B cell (primary cell): ENCODE measurements around the gene ZP3. TPM values are rescaled to one million over a fixed set of nuclear protein-coding genes. Genes with fewer than 3 reads are reported as not detected.

Source experiments
- ATAC-seq: fragments of 200-7000 bp; cut with Tn5 transposase; one replicate; pipeline ENCODE4 v1.10.0; 2021; ENCODE audit warnings: low read depth, mild to moderate bottlenecking, moderate number of reproducible peaks, moderate library complexity
- CTCF ChIA-PET: fragments of 350-600 bp; sonication (Branson Sonifier 250); formaldehyde crosslinking; loops from one replicate; lab custom pipeline; 2021; ENCODE audit warnings: antibody characterized with exemption, inconsistent platforms; lab: Charles Lee
- POLR2A ChIA-PET: fragments of 350-600 bp; sonication (Branson Sonifier 250); formaldehyde crosslinking; loops from one replicate; lab custom pipeline; 2021; ENCODE audit warnings: antibody characterized with exemption; lab: Charles Lee
- DNase-seq: peaks from one replicate; pipeline ENCODE4 v3.0.0; 2013
- H2AFZ ChIP-seq: 2 replicates; pipeline ENCODE4 v1.6.1; 2012; ENCODE audit warnings: mild to moderate bottlenecking, low read depth, low read length; ENCODE audit not compliant: insufficient read depth, poor library complexity, severe bottlenecking
- H3K27ac ChIP-seq, 2 donors: 1 replicate in 1 of 2; 2 replicates in 1 of 2; pipeline ENCODE4 v1.5.1; 2012 to 2013; ENCODE audit warnings: low read length in 2 of 2, mild to moderate bottlenecking in 2 of 2, moderate library complexity in 1 of 2
- H3K27me3 ChIP-seq, 4 experiments: fragments of 200-600 bp in 1 of 4; sonication (generic) in 1 of 4; replicated peaks in 1 of 4; 1 replicate in 2 of 4; 2 replicates in 2 of 4; pipeline versions ENCODE4 v1.6.1 to v1.7.0; 2013 to 2016; ENCODE audit warnings: low read length in 3 of 4, mild to moderate bottlenecking in 2 of 4, mixed read lengths in 1 of 4, moderate library complexity in 1 of 4; ENCODE audit not compliant: insufficient read depth in 4 of 4, control insufficient read depth in 3 of 4; ENCODE audit errors: control extremely low read depth in 1 of 4
- H3K36me3 ChIP-seq, 2 experiments: replicated peaks in 1 of 2; 1 replicate in 1 of 2; 2 replicates in 1 of 2; pipeline versions ENCODE4 v1.6.1 to v1.7.1; 2013; ENCODE audit warnings: low read length in 1 of 2; ENCODE audit not compliant: insufficient read depth in 2 of 2, control insufficient read depth in 1 of 2; ENCODE audit errors: control extremely low read depth in 1 of 2, extremely low read depth in 1 of 2
- H3K4me1 ChIP-seq, 2 donors: fragments of 200-600 bp in 1 of 2; sonication (generic) in 1 of 2; 1 replicate in 1 of 2; 2 replicates in 1 of 2; pipeline versions ENCODE4 v1.5.1 to v1.6.1; 2013 to 2017; ENCODE audit warnings: low read length in 2 of 2; ENCODE audit not compliant: control insufficient read depth in 2 of 2, insufficient read depth in 2 of 2
- H3K4me2 ChIP-seq: replicated peaks from 2 replicates; pipeline ENCODE3; 2012; ENCODE audit warnings: mild to moderate bottlenecking, low read depth, low read length; ENCODE audit not compliant: poor library complexity, severe bottlenecking
- H3K4me3 ChIP-seq, 5 experiments: fragments of 200-600 bp in 1 of 5; sonication (generic) in 1 of 5; 1 replicate in 3 of 5; 2 replicates in 2 of 5; pipeline versions ENCODE4 v1.5.1 to v1.7.0; 2011 to 2016; ENCODE audit warnings: low read length in 4 of 5, mild to moderate bottlenecking in 4 of 5, low read depth in 2 of 5, control low read depth in 1 of 5, moderate library complexity in 1 of 5; ENCODE audit not compliant: insufficient read depth in 1 of 5; ENCODE audit errors: control extremely low read depth in 1 of 5, extremely low read depth in 1 of 5
- H3K79me2 ChIP-seq: fragments of 200-600 bp; sonication (generic); one replicate; pipeline ENCODE4 v1.6.0; 2016; ENCODE audit warnings: low read length; ENCODE audit not compliant: control insufficient read depth, insufficient read depth
- H3K9ac ChIP-seq: fragments of 200-600 bp; sonication (generic); 2 replicates; pipeline ENCODE4 v1.6.1; 2017; ENCODE audit warnings: mild to moderate bottlenecking, low read length, moderate library complexity
- H3K9me3 ChIP-seq, 3 donors: one replicate each; pipeline versions ENCODE4 v1.6.1 to v1.7.1; 2013; ENCODE audit warnings: low read length in 2 of 3; ENCODE audit not compliant: control insufficient read depth in 2 of 3, insufficient read depth in 1 of 3; ENCODE audit errors: control extremely low read depth in 1 of 3
- H4K20me1 ChIP-seq: 2 replicates; pipeline ENCODE4 v1.6.0; 2012; ENCODE audit warnings: mild to moderate bottlenecking, low read length; ENCODE audit not compliant: insufficient read depth, control insufficient read depth, poor library complexity, severe bottlenecking
- H3K27ac Mint-ChIP-seq: one replicate; pipeline ENCODE4 v1.8.0; 2021; ENCODE audit warnings: mixed read lengths
- H3K27me3 Mint-ChIP-seq: one replicate; pipeline ENCODE4 v1.8.0; 2021; ENCODE audit warnings: mixed read lengths
- H3K4me1 Mint-ChIP-seq: one replicate; pipeline ENCODE4 v1.8.0; 2021; ENCODE audit warnings: mixed read lengths
- H3K4me3 Mint-ChIP-seq: one replicate; pipeline ENCODE4 v1.8.0; 2021; ENCODE audit warnings: mixed read lengths
- H3K9me3 Mint-ChIP-seq: one replicate; pipeline ENCODE4 v1.8.0; 2022; ENCODE audit warnings: mixed read lengths; ENCODE audit not compliant: insufficient read depth
- EZH2 ChIP-seq: IDR thresholded peaks from 2 replicates; pipeline ENCODE4 v1.6.1; 2012; ENCODE audit warnings: borderline replicate concordance, low read depth, mild to moderate bottlenecking, moderate library complexity, low read length; ENCODE audit not compliant: insufficient read depth, poor library complexity, severe bottlenecking
- WGBS: methylation state at CpG from one replicate; pipeline ENCODE4 v1.1.5; 2013; ENCODE audit warnings: missing lambda C conversion rate; ENCODE audit not compliant: insufficient coverage; 5-methylcytosine and 5-hydroxymethylcytosine counted together
- intact Hi-C: fragments of 100-400 bp; cut with micrococcal nuclease; formaldehyde crosslinking; loops from one replicate; pipeline ENCODE4 v1.10.0; 2022
- polyA plus RNA-seq: library from polyadenylated mRNA; depleted of rRNA; stranded (reverse); fragments of >200 nt; gene quantifications from 2 replicates; pipeline ENCODE4 v1.2.3, GENCODE V29; 2012
- total RNA-seq, 2 donors: library from RNA; stranded (reverse); fragments of 120-200 nt in 1 of 2; gene quantifications; 1 replicate in 1 of 2; 2 replicates in 1 of 2; pipeline versions ENCODE4 v1.2.3 to v1.2.4, GENCODE V29; 2013 to 2022
- TF ChIP-seq, protein P1 (sequence below): fragments of 200-600 bp; IDR thresholded peaks from one replicate; pipeline ENCODE4 v1.8.0; 2022; ENCODE audit warnings: antibody characterized with exemption, mild to moderate bottlenecking

ZP3 gene
- total and polyA plus RNA-seq, 2 donors (not counting 1 experiment from before 2014, with no cell fraction given) = 0.64 to 4.4 TPM

DNA sequence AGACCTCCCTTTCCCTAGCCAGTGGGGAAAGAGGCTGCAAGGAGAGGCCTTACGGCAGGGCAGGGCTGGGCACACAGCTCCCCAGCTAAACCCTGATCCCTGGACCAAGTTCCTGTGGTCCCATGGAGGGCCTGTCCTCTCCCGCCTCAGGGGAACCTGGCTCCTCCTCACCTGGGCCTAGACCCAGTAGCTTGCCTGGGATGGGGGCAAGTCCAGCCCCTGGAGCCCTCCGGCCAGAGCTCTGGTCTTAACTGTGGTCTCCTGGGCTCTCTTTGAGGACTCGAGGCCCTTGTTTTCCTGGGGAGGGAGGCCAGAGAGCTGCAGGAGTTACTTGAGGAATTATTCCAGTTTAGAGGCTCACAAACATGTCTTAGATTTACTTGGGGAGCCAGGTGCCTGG lies 1.5 kb downstream of the ZP3 start:
- ATAC-seq = no peak
- H3K79me2 ChIP-seq = no peaks in the 10 kb centered on the region
- H3K27me3 Mint-ChIP-seq = peaks cover 3% of the 10 kb centered on the region

DNA sequence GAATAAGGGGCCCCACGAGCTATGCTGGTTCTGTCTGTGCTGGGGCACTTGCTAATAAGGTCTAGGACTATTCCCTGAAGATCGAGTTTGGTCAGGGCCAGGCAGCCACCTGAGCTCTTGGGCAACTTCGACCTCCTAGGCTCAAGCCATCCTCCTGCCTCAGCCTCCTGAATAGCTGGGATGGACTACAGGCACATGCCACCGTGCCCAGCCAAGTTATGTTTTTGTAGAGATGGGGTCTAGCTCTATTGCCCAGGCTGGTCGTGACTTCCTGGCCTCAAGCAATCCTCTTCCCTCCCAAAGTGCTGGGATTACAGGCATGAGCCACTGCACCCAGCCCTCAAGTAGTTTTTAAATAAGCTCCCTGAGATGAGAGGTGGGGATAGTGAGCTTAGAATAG lies 2.9 kb downstream of the ZP3 start:
- no peak for TF ChIP-seq EZH2
- TF ChIP-seq, protein P1, sequence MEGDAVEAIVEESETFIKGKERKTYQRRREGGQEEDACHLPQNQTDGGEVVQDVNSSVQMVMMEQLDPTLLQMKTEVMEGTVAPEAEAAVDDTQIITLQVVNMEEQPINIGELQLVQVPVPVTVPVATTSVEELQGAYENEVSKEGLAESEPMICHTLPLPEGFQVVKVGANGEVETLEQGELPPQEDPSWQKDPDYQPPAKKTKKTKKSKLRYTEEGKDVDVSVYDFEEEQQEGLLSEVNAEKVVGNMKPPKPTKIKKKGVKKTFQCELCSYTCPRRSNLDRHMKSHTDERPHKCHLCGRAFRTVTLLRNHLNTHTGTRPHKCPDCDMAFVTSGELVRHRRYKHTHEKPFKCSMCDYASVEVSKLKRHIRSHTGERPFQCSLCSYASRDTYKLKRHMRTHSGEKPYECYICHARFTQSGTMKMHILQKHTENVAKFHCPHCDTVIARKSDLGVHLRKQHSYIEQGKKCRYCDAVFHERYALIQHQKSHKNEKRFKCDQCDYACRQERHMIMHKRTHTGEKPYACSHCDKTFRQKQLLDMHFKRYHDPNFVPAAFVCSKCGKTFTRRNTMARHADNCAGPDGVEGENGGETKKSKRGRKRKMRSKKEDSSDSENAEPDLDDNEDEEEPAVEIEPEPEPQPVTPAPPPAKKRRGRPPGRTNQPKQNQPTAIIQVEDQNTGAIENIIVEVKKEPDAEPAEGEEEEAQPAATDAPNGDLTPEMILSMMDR = no peak
- no peak overlapping the region for H3K27ac ChIP-seq
- H3K36me3 ChIP-seq = no peaks in the 10 kb centered on the region
- intact Hi-C loops = no loop called here
- no peak for DNase-seq
- no peak overlapping the region for H3K27ac Mint-ChIP-seq
- H3K4me1 Mint-ChIP-seq = no peaks in the 10 kb centered on the region
- H3K9ac ChIP-seq = no peak overlapping the region
- no peaks in the 10 kb centered on the region for H3K27me3 ChIP-seq
- no peak overlapping the region for H3K4me2 ChIP-seq
- no peak overlapping the region for H3K4me3 ChIP-seq
- no peak overlapping the region for H3K4me3 Mint-ChIP-seq
- ATAC-seq = no peak
- ChIA-PET POLR2A (interaction anchor here (0.8 kb wide), 1 partner anchor 767 kb away, joined by 4 read pairs; no protein-coding TSS in a partner anchor), CTCF (interaction anchor here (0.6 kb wide), 1 partner anchor 907 kb away, joined by 3 read pairs; no protein-coding TSS in a partner anchor)
- 89% methylated on average over 2 of the region's 5 CpGs for WGBS
- no peak overlapping the region for H2AFZ ChIP-seq
- H3K4me1 ChIP-seq = no peaks in the 10 kb centered on the region
- no peaks in the 10 kb centered on the region for H3K79me2 ChIP-seq
- H3K9me3 Mint-ChIP-seq = no peaks in the 10 kb centered on the region
- H3K27me3 Mint-ChIP-seq = peaks cover 3% of the 10 kb centered on the region
- H4K20me1 ChIP-seq = no peaks in the 10 kb centered on the region
- no peaks in the 10 kb centered on the region for H3K9me3 ChIP-seq

More for the DNA sequence above, 1.5 kb downstream of the ZP3 start:
- intact Hi-C loops = no loop called here
- H3K27ac ChIP-seq = no peak overlapping the region
- H2AFZ ChIP-seq = no peak overlapping the region
- POLR2A ChIA-PET = no interaction called here
- DNase-seq = no peak
- no peak overlapping the region for H3K4me2 ChIP-seq
- WGBS = 98% methylated on average over 4 of the region's 4 CpGs
- Mint-ChIP-seq H3K4me3 (no peak overlapping the region), H3K4me1 (no peaks in the 10 kb centered on the region), H3K9me3 (no peaks in the 10 kb centered on the region), H3K27ac (no peak overlapping the region)
- no peaks in the 10 kb centered on the region for H3K36me3 ChIP-seq
- H3K9me3 ChIP-seq = no peaks in the 10 kb centered on the region
- H4K20me1 ChIP-seq = no peaks in the 10 kb centered on the region
- no peak overlapping the region for H3K4me3 ChIP-seq
- H3K27me3 ChIP-seq = no peaks in the 10 kb centered on the region
- CTCF ChIA-PET = no interaction called here
- no peaks in the 10 kb centered on the region for H3K4me1 ChIP-seq
- TF ChIP-seq EZH2 = no peak
- TF ChIP-seq, protein P1 = no peak
- H3K9ac ChIP-seq = no peak overlapping the region
